Mucosa of stomach (tissue), 1 donor: Measurements from ENCODE around the gene C11orf58.

Source experiments
- H3K27me3 ChIP-seq: one replicate; pipeline ENCODE4 v1.7.0; 2013; ENCODE audit warnings: mild to moderate bottlenecking, low read length; ENCODE audit not compliant: control insufficient read depth, insufficient read depth
- H3K36me3 ChIP-seq: one replicate; pipeline ENCODE4 v1.7.0; 2013; ENCODE audit warnings: low read length; ENCODE audit not compliant: control insufficient read depth, insufficient read depth
- H3K4me1 ChIP-seq: one replicate; pipeline ENCODE4 v1.7.0; 2013; ENCODE audit warnings: mild to moderate bottlenecking, low read length; ENCODE audit not compliant: control insufficient read depth, insufficient read depth
- H3K4me3 ChIP-seq: one replicate; pipeline ENCODE4 v1.7.0; 2013; ENCODE audit warnings: low read length
- H3K9ac ChIP-seq: one replicate; pipeline ENCODE4 v1.7.0; 2013; ENCODE audit warnings: mild to moderate bottlenecking, low read length, moderate library complexity
- H3K9me3 ChIP-seq: one replicate; pipeline ENCODE4 v1.7.0; 2013; ENCODE audit warnings: mild to moderate bottlenecking, low read length, moderate library complexity; ENCODE audit not compliant: control insufficient read depth
- donor health status: Pancreatic carcinoma.

Gene C11orf58

DNA sequence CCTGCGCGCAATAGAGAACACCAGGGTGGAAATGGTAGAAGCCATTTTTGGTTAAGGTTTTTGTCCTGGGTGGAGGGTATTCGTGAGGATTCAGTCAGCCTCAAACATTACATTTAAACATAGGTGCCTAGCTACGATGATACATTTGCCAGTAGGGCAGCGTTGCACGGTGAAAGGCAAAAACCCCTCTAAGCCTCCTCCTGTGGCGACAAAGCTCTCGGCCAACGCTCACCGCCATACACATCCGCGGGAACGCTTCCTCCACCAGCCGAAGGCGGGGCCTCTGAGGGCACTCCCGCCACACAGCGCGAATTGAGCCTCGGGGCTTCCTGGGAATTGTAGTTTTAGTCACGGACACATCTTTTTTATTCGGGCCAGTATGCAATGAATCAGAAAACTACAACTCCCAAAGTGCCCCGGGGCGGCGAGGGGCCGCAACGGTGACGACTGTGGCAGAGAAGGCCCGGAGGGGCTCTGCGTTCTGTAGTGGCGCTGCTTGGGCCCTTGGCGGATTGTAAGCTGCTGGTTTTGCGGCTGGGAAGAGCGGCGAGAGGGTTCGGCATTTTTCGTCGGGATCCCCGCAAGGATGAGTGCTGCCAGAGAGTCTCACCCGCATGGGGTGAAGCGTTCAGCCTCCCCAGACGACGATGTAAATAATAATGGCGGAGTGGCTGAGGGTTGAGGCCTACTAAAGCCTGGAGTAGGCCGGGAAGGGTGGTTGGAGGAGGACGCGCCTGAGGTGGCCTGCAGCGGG lies at the start of gene C11orf58:
TSS of gene C11orf58 (plus strand) at position 455 of the 754 bp plus-strand sequence. CDS start at position 587, 132 bp downstream.
- H3K4me3 ChIP-seq = peak within 1 kb of the TSS; percentile 57
- no peaks in the 10 kb centered on the region for H3K27me3 ChIP-seq
- H3K9ac ChIP-seq = peak within 1 kb of the TSS; percentile 99
- H3K4me1 ChIP-seq = peaks cover 16% of the 10 kb centered on the region
- no peaks in the 10 kb centered on the region for H3K36me3 ChIP-seq
- H3K9me3 ChIP-seq = no peaks in the 10 kb centered on the region

DNA sequence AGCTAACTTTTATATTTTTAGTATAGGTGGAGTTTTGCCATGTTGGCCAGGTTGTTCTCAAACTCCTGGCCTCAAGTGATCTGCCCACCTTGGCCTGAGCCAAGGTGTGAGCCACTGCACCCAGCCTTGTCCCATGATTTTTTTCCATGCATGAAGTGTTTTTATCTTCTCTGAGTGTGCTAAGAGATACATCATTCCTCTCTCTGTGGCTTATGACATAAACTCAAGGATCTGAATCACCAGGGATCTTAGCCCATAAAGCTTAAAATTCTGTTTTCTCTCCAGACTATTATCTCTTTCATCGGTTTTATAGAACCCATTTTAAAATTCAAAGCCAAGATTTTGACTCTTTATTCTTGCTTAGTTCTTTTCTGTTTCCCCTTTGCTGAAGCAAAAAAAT lies 48.4 kb upstream of the C11orf58 start:
- Histone ChIP-seq H3K36me3 (no peaks in the 10 kb centered on the region), H3K9ac (no peak overlapping the region), H3K4me3 (no peak overlapping the region), H3K27me3 (no peaks in the 10 kb centered on the region), H3K4me1 (no peaks in the 10 kb centered on the region), H3K9me3 (no peaks in the 10 kb centered on the region)

DNA sequence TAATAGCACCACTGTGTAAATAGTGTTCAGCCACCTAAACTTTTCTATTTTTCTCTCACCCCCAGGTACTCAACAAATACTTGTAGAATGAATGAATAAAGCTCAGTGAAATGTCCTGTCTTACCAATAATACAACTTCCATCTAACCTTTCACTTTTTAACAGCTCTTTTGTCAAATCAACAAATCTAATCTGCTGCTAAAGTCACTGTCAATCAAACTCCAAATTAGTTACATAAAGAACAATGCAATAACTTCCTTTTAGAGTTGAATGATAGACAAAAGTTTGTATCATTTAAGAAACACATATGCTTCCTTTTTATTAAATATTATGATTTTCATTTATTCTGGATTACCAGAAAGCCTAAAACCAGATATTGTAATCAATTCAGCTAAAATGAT lies 34.7 kb upstream of the C11orf58 start:
- Histone ChIP-seq H3K27me3 (no peaks in the 10 kb centered on the region), H3K36me3 (no peaks in the 10 kb centered on the region), H3K4me3 (no peak overlapping the region), H3K9me3 (no peaks in the 10 kb centered on the region), H3K9ac (no peak overlapping the region), H3K4me1 (no peaks in the 10 kb centered on the region)

DNA sequence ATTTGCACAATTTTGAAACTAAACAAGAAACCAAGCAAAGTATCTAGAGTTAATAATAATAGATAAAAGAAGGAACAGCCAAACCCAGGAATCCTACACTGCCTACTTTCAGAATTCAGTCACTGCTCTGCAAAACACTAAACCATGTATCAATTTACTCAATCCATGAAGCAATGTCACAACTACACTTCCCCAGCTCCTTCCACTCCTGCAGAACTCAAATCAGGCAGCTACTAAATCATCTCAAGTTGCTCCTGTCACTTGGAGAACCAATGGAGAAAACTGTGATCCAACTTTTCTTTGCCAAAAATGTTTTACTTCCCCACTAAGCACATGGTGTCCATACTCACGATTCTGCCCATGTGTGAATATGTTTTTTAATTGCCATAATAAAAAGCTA lies 24.9 kb upstream of the C11orf58 start:
- no peaks in the 10 kb centered on the region for H3K36me3 ChIP-seq
- no peak overlapping the region for H3K9ac ChIP-seq

DNA sequence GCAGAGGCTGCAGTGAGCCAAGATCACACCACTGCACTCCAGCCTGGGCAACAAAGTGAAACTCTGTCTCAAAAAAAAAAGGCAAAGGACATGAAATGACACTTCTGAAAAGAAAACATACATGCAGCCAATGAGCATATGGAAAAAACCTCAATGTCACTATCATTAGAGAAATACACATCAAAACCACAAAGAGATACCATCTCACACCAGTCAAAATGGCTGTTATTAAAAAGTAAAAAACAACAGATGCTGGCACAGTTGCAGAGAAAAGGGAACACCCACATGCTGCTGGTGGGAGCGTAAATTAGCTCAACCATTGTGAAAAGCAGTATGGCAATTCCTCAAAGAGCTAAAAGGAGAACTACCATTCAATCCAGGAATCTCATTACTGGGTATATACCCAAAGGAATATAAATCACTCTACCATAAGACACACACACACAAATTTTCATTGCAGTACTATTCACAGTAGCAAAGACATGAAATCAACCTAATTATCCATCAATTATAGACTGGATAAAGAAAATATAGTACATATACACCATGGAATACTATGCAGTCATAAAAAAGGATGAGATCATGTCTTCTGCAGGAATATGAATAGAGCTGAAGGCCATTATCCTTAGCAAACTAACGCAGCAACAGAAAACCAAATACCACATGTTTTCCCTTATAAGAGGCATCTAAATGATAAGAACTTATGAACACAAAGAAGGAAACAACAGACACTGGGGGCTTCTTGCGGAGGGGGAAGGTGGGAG lies 15.7 kb upstream of the C11orf58 start:
- Histone ChIP-seq H3K9ac (no peak overlapping the region), H3K4me3 (no peak overlapping the region), H3K4me1 (no peaks in the 10 kb centered on the region), H3K9me3 (no peaks in the 10 kb centered on the region), H3K27me3 (no peaks in the 10 kb centered on the region), H3K36me3 (no peaks in the 10 kb centered on the region)

More for the DNA sequence above, 24.9 kb upstream of the C11orf58 start:
- no peaks in the 10 kb centered on the region for H3K4me1 ChIP-seq
- H3K27me3 ChIP-seq = no peaks in the 10 kb centered on the region
- H3K4me3 ChIP-seq = no peak overlapping the region
- H3K9me3 ChIP-seq = no peaks in the 10 kb centered on the region

DNA sequence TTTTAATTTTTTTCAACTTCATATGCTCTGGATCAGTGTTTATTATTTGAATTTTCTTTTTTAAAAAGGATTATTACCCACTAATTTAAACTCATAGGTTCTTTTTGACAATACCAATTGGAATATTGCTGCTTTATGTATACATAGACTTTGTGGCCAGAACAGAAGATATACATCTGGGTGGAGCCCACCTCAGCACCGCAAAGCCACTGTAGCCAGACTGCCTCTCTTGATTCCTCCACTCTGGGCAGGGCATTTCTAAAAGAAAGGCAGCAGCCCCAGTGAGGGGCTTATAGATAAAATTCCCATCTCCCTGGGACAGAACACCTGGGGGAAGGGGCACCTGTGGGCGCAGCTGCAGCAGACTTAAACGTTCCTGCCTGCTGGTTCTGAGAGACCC lies 10.6 kb upstream of the C11orf58 start:
- no peaks in the 10 kb centered on the region for H3K9me3 ChIP-seq
- no peak overlapping the region for H3K4me3 ChIP-seq
- H3K4me1 ChIP-seq = no peaks in the 10 kb centered on the region
- H3K9ac ChIP-seq = no peak overlapping the region
- H3K36me3 ChIP-seq = no peaks in the 10 kb centered on the region
- H3K27me3 ChIP-seq = no peaks in the 10 kb centered on the region

DNA sequence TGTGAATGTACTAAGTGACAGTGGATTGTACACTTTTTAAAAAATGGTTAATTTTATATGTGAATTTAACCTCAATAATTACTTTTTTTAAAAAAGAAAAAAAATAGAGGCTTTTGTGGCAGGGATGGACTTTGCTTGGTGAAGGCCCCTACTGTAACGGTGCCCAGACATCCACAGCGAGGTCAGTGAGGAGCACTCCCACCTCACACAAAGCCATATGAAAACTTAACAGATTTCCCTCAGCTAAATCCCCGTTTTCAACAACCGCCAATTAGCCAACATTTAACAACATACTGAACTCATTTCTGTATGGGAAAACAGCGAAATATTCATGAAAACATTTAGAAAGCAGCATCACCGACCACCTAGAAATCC lies 642 bp upstream of the C11orf58 start:
- H3K4me1 ChIP-seq = peaks cover 16% of the 10 kb centered on the region
- no peaks in the 10 kb centered on the region for H3K27me3 ChIP-seq
- H3K9me3 ChIP-seq = no peaks in the 10 kb centered on the region
- peak overlapping the region; percentile 99 for H3K9ac ChIP-seq
- no peaks in the 10 kb centered on the region for H3K36me3 ChIP-seq
- H3K4me3 ChIP-seq = peak overlapping the region; percentile 57

DNA sequence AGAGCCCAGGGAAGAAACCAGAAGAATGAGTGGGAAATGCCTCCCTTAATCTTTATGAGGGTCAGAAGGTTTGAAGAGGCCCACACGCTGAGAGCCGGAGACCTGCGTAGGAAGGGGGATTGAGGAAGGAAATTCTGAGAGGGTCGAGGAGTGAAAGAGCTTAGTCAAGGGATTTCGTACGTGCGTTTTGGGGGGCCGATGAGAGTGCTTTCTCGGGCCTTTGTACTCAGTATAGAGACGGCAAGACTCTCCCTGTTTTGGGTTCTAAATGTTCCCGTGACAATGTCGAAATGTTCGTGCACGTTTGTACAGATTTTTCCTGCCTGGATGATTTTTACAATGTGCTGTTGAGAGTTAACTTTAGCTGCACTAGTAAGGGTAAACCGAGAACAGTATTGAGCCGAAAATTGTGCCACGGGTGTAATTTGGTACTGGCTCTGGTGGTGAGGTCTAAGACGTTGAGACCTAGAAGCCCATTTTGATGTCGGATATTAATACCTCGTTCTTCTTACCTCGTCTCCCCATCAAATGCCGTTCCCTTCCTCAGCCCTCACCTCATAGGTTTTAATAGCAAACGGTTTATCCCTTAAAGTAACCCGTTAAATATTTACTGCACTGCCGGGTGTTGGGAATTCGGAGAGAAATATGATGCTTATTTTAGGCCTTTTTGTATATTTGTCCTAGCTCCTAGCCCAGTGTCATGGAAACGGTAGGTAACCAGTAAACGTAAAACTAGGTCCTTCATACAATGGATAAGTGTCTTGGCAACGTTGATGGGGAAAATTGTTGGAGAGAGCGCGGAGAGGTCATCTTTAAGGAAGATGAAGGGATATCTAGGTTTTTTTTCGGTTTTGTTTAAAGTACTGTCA lies 734 bp downstream of the C11orf58 start:
- Histone ChIP-seq H3K9me3 (no peaks in the 10 kb centered on the region), H3K9ac (peak overlapping the region; percentile 99), H3K4me3 (peak overlapping the region; percentile 57), H3K36me3 (no peaks in the 10 kb centered on the region), H3K4me1 (peaks cover 16% of the 10 kb centered on the region), H3K27me3 (no peaks in the 10 kb centered on the region)

DNA sequence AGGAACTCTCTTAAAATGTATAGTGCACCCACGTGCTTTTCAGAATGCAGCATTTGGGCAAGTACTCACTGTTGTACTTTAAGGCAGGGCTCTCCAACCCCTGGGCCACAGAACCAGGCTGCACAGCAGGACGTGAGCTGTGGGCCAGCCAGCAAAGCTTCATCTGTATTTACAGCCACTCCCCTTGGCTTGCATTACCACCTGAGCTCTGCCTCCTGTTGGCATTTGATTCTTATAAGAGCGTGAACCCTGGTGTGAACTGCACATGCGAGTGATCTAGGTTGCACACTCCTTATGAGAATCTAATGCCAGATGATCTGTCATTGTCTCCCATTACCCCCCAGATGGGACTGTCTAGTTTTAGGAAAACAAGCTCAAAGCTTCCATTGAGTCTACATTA lies 3.0 kb downstream of the C11orf58 start:
- Histone ChIP-seq H3K9me3 (no peaks in the 10 kb centered on the region), H3K36me3 (no peaks in the 10 kb centered on the region), H3K27me3 (no peaks in the 10 kb centered on the region), H3K9ac (no peak overlapping the region), H3K4me3 (no peak overlapping the region), H3K4me1 (peaks cover 16% of the 10 kb centered on the region)

DNA sequence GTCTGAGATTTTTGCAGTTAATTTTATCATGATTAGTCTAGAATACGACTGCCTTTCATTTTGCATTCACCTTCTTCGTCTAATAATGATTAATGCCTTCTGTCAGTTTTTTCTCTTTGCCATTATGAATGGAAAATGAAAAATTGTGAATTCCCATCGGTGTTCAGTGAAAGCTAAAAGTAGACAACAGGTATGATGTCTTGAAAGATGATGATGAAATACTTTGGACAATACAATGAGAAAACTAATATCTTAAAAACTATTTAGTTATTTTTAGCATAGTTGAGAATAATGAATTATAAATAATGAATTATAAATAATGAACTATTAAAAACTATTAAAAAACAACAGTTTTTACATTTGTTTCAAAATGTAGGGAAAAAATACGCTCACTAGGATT lies 5.0 kb downstream of the C11orf58 start:
- no peaks in the 10 kb centered on the region for H3K9me3 ChIP-seq
- H3K4me1 ChIP-seq = peaks cover 16% of the 10 kb centered on the region
- H3K9ac ChIP-seq = no peak overlapping the region
- no peaks in the 10 kb centered on the region for H3K27me3 ChIP-seq
- no peak overlapping the region for H3K4me3 ChIP-seq
- H3K36me3 ChIP-seq = no peaks in the 10 kb centered on the region

DNA sequence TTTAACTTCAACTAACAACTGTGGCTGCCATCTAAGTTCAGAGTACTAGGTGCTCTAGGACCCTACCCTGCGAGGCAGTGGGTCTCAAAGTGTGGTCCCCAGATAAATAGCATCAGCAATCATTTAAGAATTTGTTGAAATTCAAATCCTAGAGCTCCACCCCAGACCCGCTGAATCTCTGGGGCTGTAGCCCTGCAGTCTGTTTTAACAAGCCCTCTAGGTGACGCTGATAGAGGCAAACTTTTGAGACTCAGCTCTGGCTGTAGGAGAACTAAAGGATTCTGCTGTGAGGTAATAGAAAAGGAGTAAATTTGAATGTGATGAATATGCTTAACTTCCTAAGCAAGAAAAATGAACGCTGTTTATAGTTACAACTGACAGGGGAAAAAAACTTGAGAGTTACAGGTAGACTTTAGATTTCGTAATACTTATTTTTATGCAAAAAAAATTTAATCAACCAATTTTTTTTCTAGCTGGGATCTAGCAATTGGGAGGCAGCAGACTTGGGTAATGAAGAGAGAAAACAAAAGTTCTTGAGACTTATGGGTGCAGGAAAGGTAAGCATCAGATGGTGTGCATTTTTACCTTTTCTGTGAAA lies 5.8 kb downstream of the C11orf58 start:
- Histone ChIP-seq H3K4me1 (peaks cover 16% of the 10 kb centered on the region), H3K4me3 (no peak overlapping the region), H3K36me3 (peaks cover under 1% of the 10 kb centered on the region), H3K9me3 (no peaks in the 10 kb centered on the region), H3K27me3 (no peaks in the 10 kb centered on the region), H3K9ac (no peak overlapping the region)
